K562 (cell line): Measurements from ENCODE around the gene LIPT2. TPM values are rescaled to one million over a fixed set of nuclear protein-coding genes. Genes with fewer than 3 reads are reported as not detected.
A peak's percentile ranks its signal among the peaks of the same experiment; 100 is the strongest.

ENCODE experiments used
- NFIC ChIP-seq: fragments of 450-650 bp; IDR thresholded peaks from 2 replicates; pipeline ENCODE4 v1.6.1; 2017; ENCODE audit warnings: mild to moderate bottlenecking, inconsistent platforms
- RAD21 ChIP-seq, 2 experiments: fragments of 250-450 bp in 1 of 2; fragments of 450-650 bp in 1 of 2; sonication (Bioruptor Pico) in 1 of 2; formaldehyde crosslinking in 1 of 2; IDR thresholded peaks in 1 of 2; conservative IDR thresholded peaks in 1 of 2; 2 replicates each; pipeline versions ENCODE4 v1.4.0 to v1.8.0; 2020 to 2022; ENCODE audit warnings: mild to moderate bottlenecking in 2 of 2, moderate library complexity in 1 of 2
- RBM14 ChIP-seq: fragments of 200-400 bp; formaldehyde crosslinking; IDR thresholded peaks from 2 replicates; pipeline ENCODE4 v1.6.1; 2018; ENCODE audit warnings: low read depth, mild to moderate bottlenecking, low read length, moderate library complexity, borderline replicate concordance; ENCODE audit not compliant: insufficient read depth
- polyA plus RNA-seq, 8 experiments: library from polyadenylated mRNA; depleted of rRNA in 4 of 8; stranded (reverse) in 5 of 8; unstranded in 3 of 8; fragments of >200 nt; fragmentation: Nextera tagmentation in 2 of 8; fragmentation: Illumina TruSeq in 1 of 8; extraction: Ambion mirVana in 2 of 8; extraction: Trizol in 1 of 8; gene quantifications; 2 replicates each; pipeline versions ENCODE4 v1.2.1 to v1.2.3, GENCODE V29; 2011 to 2014; ENCODE audit warnings: inconsistent platforms in 1 of 8, missing spikeins in 1 of 8
- total RNA-seq, 7 experiments: library from RNA; depleted of rRNA in 6 of 7; stranded (reverse); fragments of >200 nt in 6 of 7; fragmentation: Illumina TruSeq in 2 of 7; extraction: Trizol in 2 of 7; gene quantifications; 2 replicates each; pipeline versions ENCODE4 v1.2.1 to v1.2.3, GENCODE V29; 2011 to 2021; ENCODE audit warnings: low replicate concordance in 1 of 7
- TF ChIP-seq, protein P1 (sequence below), 2 experiments: fragments of 450-650 bp; formaldehyde crosslinking in 1 of 2; IDR thresholded peaks; 2 replicates each; pipeline versions ENCODE4 v1.4.0 to v1.6.1; 2014 to 2020; ENCODE audit warnings: mild to moderate bottlenecking in 2 of 2, borderline replicate concordance in 1 of 2, low read depth in 1 of 2

The LIPT2 gene
- total and polyA plus RNA-seq, 9 of the 15 experiments (the other 6 are each of a cell fraction or from before 2014, with no cell fraction given): 1.00 to 5.2 (median 3.5) TPM

DNA sequence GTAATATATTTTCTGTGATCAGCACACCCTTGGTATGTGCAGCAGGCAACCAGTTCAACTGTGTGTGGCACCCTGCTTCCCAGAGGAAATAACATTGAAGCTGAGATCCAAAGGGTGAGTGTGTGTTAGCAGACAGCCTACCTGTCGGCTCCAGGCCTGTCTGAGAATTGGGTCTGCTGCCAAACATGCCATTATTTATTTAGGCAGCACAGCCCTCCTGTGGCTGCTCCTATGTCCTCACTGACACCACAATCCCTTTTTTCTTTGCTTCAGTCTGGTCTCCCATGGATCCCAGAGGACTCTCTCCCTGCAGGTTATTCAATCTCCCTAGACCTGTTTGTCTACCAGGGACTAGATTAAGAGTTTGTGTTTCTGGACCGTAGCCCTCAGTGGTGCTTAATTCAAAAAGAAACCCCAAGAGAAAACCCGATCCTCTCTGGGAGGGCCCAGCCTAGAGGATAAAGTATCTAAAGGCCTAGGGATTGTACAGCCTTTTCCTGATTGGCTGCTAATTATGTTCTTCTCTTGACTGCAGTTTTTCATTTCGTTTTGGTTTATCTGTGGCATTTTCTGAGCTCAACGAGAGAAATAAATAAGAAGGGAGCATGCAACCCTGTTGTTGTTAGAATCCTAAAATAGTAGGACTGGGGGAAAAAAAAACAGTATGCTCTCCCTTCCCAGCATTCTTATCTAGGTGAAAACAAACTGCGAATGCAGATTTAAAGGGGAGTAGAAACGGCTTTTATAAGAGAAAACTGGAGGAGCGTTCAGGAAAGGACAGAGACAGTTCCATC, 50.3 kb downstream of the LIPT2 start (continued):
- TF ChIP-seq, protein P1, sequence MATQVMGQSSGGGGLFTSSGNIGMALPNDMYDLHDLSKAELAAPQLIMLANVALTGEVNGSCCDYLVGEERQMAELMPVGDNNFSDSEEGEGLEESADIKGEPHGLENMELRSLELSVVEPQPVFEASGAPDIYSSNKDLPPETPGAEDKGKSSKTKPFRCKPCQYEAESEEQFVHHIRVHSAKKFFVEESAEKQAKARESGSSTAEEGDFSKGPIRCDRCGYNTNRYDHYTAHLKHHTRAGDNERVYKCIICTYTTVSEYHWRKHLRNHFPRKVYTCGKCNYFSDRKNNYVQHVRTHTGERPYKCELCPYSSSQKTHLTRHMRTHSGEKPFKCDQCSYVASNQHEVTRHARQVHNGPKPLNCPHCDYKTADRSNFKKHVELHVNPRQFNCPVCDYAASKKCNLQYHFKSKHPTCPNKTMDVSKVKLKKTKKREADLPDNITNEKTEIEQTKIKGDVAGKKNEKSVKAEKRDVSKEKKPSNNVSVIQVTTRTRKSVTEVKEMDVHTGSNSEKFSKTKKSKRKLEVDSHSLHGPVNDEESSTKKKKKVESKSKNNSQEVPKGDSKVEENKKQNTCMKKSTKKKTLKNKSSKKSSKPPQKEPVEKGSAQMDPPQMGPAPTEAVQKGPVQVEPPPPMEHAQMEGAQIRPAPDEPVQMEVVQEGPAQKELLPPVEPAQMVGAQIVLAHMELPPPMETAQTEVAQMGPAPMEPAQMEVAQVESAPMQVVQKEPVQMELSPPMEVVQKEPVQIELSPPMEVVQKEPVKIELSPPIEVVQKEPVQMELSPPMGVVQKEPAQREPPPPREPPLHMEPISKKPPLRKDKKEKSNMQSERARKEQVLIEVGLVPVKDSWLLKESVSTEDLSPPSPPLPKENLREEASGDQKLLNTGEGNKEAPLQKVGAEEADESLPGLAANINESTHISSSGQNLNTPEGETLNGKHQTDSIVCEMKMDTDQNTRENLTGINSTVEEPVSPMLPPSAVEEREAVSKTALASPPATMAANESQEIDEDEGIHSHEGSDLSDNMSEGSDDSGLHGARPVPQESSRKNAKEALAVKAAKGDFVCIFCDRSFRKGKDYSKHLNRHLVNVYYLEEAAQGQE (IDR thresholded peaks at IDR 0.05; ENCODE audit: borderline replicate concordance): peak; percentile 25; the same call in 1 of the 2 replicates
- TF ChIP-seq, protein P1 (CRISPR knock-in tag; IDR thresholded peaks at IDR 0.05; ENCODE audit: low read depth): no peak
- TF ChIP-seq RAD21 (CRISPR knock-in tag; conservative IDR thresholded peaks at IDR 0.05 in 1 of 2, IDR thresholded peaks at IDR 0.05 in 1 of 2) (peak; percentile 14 to 65; a peak in 2 of 4 replicates), RBM14 (no peak), NFIC (peak; percentile 81)
